Dermis blood vessel endothelial cell (primary cell): Measurements from ENCODE around the gene EFTUD2. TPM values are rescaled to one million over a fixed set of nuclear protein-coding genes. Genes with fewer than 3 reads are reported as not detected.
"Not testable (repeated sequence)": the region's sequence is repeated elsewhere in the genome, so short reads cannot be mapped to it uniquely, and the experiment has no call there.

Experiments used
- DNase-seq: peaks from one replicate; pipeline ENCODE4 v3.0.0; 2010
- total RNA-seq: library from RNA; depleted of rRNA; stranded (reverse); fragments of >200 nt; gene quantifications from 2 replicates; pipeline ENCODE4 v1.2.3, GENCODE V29; 2014

The EFTUD2 gene
- total RNA-seq: 154 and 298 TPM in 2 replicates

DNA sequence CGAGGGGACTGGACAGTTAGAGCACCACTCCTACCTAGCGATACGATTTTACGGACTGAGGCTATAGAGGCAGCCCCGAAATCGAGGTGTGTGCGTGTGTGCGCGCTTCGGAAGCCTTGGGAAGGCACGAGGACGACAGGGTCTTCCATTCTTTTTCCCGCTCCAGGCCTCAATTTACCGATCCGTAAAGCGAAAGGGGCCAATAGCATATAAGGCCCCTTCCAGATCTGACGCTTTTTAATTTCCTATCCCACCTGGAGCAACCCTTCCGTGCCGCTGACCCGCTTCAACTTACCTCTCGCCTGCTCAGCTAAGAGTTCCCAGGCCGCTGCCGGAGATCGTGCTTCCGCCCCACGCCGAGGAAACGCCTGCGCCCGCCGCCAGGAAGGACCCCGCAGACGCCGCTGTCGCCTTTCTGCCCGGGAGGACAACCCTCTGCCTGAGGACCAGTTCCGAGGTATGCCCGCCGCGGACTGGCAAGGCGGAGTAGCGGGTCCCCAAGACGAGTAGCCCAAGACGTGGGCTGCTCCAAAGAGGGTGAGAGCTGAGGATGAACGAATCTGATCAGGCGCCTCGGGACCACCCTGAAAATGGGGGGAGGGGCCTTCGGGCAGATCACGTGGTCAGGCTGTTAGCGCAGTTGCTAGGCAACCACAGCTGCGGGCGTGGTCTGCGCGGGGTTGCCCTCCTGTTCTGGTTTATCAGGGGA, at the start of gene EFTUD2:
Gene EFTUD2, minus strand, starts transcription at position 372 of the 709 bp plus-strand sequence. CDS start 4,924 bp downstream, outside the sequence.
- DNase-seq: peak; percentile 94

GRCh38 chr17:44948315-44948795, 49.1 kb upstream of the EFTUD2 start:
- no peak for DNase-seq

GRCh38 chr17:44947461-44948314, 48.4 kb upstream of the EFTUD2 start, which contains the start of gene KIF18B:
Gene KIF18B (minus strand): TSS chr17:44947773. CDS start chr17:44936344, 11,429 bp downstream.
- peak; percentile 98 for DNase-seq

DNA sequence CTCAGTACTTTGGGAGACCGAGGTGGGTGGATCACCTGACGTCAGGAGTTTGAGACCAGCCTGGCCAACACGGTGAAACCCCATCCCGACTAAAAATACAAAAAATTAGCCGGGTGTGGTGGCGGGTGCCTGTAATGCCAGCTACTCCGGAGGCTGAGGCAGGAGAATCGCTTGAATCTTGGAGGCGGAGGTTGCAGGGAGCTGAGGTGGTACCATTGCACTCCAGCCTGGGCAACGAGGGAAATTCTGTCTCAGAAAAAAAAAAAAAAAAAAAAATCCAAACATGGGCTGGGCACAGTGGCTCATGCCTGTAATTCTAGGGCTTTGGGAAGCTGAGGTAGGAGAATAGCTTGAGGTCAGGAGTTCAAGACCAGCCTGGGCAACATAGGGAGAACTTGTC, 46.4 kb upstream of the EFTUD2 start:
- DNase-seq: not testable (repeated sequence)

- no peak for DNase-seq
Measured at GRCh38 chr17:44942456-44942855, 43.2 kb upstream of the EFTUD2 start.

DNA sequence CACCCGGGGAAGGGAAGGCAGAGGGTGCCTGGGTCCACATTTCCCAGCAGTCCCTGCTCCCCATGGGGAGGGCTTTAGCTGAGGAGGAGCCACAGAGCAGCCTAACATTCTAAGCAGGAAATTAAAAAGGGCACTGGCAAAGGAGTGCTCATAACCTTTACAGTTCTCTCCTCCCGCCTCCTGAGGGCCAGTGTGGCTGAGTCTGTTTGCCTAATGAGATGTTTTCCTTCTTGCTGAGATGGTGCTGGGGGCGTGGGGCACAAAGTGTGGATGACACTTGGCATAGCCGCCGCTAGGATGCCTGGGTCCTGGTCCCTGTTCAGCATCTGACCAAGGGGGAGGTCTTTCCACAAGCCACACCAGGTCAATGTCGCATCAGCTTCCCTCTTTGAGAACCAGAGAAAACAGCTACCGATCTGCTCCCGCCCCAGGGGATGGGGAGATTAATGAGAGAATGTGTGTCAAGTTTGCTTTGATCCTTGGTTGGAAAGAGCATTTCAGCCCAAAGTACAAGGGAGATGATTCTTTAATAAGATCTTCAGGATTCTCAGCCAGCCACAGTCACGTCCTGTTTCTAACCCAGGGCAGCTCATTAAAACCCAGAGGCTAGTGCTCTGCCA, 42.6 kb upstream of the EFTUD2 start:
- no peak for DNase-seq

- no peak for DNase-seq
Measured at GRCh38 chr17:44940768-44941167, 41.5 kb upstream of the EFTUD2 start.

DNA sequence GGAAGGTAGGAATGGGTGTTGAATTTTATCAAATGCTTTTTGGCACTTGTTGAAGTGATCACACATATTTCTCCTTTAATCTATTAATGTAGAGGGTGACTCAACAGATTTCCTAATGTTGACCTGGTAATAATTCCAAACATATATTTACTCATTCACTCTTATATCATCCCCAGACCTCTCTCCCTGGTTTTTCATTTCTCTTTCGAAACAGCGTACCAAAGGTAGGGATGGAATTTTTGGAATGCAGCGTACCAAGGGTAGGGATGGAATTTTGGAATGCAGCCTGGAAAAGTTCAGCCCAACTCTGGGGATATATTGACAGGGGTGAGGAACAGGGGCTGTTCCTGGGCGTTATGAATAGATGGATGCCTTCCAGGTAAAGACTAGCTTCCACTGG, 41.1 kb upstream of the EFTUD2 start:
- DNase-seq: no peak

GRCh38 chr17:44935116-44935515, 35.9 kb upstream of the EFTUD2 start:
- no peak for DNase-seq

GRCh38 chr17:44934745-44935105, 35.5 kb upstream of the EFTUD2 start:
- no peak for DNase-seq

- no peak for DNase-seq
Measured at GRCh38 chr17:44933824-44934744, 34.8 kb upstream of the EFTUD2 start.

- DNase-seq: no peak
Measured at GRCh38 chr17:44932787-44933097, 33.5 kb upstream of the EFTUD2 start.

- DNase-seq: no peak
Measured at GRCh38 chr17:44932096-44932786, 33.0 kb upstream of the EFTUD2 start.

DNA sequence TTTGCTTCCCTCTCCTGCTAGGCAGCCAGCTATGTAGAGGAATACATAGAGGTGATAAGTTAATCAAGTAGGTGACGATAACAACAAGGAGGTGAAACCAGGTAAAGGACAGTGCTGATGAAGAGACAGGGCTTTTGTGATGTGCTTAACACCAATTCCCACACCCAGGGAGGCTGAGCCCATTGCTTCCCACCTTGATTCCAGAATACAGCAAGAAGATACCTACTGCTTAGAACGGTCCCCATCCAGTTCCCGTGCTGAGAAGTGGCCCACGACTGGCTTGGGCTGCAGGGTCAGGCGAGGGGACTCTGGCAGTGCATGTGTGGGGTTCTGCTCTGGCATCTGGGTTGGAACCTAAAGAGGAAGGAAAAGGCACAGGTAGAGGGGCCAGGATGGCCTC, 32.1 kb upstream of the EFTUD2 start:
- DNase-seq: no peak

- no peak for DNase-seq
Measured at GRCh38 chr17:44930667-44931066, 31.4 kb upstream of the EFTUD2 start.

- no peak for DNase-seq
Measured at GRCh38 chr17:44928950-44929720, 29.9 kb upstream of the EFTUD2 start.

GRCh38 chr17:44928136-44928535, 28.9 kb upstream of the EFTUD2 start:
- DNase-seq: no peak

DNA sequence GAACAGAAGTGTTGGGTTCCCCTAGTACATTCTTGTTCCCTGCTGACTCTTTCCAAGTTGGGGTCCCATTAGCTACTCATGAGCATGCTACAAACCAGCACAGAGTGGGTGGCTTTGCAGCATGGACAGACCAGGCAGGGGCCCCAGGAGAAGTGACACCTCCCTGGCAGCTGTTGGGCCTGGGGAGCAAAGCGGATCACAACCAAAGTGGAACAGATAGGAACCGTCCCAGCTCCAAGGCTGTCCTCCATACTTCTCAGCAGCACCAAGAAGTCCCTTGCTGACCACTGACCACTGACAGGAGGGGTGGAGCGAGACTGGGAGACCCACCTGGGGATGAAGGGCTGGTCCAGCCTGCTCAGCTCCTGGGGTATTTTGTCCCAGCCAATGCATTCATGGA, 28.5 kb upstream of the EFTUD2 start:
- no peak for DNase-seq

- no peak for DNase-seq
Measured at GRCh38 chr17:44926821-44927525, 27.7 kb upstream of the EFTUD2 start.
